Ishikawa (cell line): ENCODE results near the gene SPON2.

Experiments used
- CEBPB ChIP-seq: IDR thresholded peaks from 2 replicates; pipeline ENCODE4 v1.6.1; 2012
- CREB1 ChIP-seq: IDR thresholded peaks from 2 replicates; pipeline ENCODE4 v1.6.1; 2012; ENCODE audit warnings: low read depth
- EP300 ChIP-seq: IDR thresholded peaks from 2 replicates; pipeline ENCODE4 v1.6.1; 2012; ENCODE audit warnings: borderline replicate concordance
- FOXM1 ChIP-seq: IDR thresholded peaks from 2 replicates; pipeline ENCODE4 v1.6.1; 2012; ENCODE audit warnings: low read depth, borderline replicate concordance
- NFIC ChIP-seq: IDR thresholded peaks from 2 replicates; pipeline ENCODE4 v1.6.1; 2012
- RAD21 ChIP-seq: IDR thresholded peaks from 2 replicates; pipeline ENCODE4 v1.6.1; 2012; ENCODE audit warnings: low read depth
- TAF1 ChIP-seq: IDR thresholded peaks from 2 replicates; pipeline ENCODE4 v1.6.1; 2012; ENCODE audit warnings: low read depth, mild to moderate bottlenecking
- TEAD4 ChIP-seq: IDR thresholded peaks from 2 replicates; pipeline ENCODE4 v1.6.1; 2012
- YY1 ChIP-seq: IDR thresholded peaks from 2 replicates; pipeline ENCODE4 v1.6.1; 2012; ENCODE audit warnings: low read depth
- ZBTB7A ChIP-seq: IDR thresholded peaks from 2 replicates; pipeline ENCODE4 v1.6.1; 2012; ENCODE audit warnings: low read depth
- TF ChIP-seq, protein P1 (sequence below): IDR thresholded peaks from 2 replicates; pipeline ENCODE4 v1.6.1; 2012
- TF ChIP-seq, protein P2 (sequence below): IDR thresholded peaks from 2 replicates; pipeline ENCODE4 v1.6.1; 2012; ENCODE audit warnings: low read depth, mild to moderate bottlenecking

DNA sequence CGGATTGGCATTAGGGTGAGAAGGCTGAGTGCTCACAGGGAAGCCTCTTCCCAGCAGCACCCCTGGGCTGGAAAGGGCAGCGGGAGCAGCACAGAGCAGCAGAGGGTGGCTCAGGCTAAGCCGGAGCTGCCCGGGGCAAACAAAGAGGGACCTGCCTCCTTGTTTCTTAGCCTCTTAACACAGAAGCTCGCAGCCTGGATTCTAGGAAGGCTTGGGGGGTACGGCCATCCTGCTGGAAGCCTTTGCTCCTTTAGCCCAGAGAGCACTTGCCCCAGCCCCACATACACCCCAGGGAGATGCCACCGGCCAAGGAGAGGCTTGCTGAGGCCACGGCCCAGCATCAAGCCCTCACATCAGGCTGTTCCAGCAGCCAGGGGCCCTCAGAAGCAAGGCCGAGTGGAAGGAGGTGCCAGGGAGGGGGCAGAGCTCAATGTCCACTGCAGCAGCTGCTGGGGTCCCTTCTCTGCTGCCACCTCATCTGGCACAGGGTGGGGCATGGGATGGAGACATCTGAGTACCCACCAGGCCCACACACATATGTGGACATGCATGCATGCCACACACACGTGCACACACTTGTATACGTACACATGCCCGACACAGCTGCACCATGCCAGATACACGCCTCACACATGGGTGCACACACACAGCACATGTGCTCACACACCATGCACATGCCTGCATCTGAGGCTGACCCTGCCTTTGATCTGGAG is 20.3 kb upstream of the SPON2 start:
- no peak for TF ChIP-seq CEBPB
- TF ChIP-seq YY1: no peak
- TF ChIP-seq RAD21: no peak
- no peak for TF ChIP-seq EP300
- TF ChIP-seq, protein P1, sequence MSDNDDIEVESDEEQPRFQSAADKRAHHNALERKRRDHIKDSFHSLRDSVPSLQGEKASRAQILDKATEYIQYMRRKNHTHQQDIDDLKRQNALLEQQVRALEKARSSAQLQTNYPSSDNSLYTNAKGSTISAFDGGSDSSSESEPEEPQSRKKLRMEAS: no peak
- no peak; the same call in 1 of the 2 replicates for TF ChIP-seq NFIC
- no peak for TF ChIP-seq TAF1
- TF ChIP-seq CREB1: no peak
- TF ChIP-seq, protein P2, sequence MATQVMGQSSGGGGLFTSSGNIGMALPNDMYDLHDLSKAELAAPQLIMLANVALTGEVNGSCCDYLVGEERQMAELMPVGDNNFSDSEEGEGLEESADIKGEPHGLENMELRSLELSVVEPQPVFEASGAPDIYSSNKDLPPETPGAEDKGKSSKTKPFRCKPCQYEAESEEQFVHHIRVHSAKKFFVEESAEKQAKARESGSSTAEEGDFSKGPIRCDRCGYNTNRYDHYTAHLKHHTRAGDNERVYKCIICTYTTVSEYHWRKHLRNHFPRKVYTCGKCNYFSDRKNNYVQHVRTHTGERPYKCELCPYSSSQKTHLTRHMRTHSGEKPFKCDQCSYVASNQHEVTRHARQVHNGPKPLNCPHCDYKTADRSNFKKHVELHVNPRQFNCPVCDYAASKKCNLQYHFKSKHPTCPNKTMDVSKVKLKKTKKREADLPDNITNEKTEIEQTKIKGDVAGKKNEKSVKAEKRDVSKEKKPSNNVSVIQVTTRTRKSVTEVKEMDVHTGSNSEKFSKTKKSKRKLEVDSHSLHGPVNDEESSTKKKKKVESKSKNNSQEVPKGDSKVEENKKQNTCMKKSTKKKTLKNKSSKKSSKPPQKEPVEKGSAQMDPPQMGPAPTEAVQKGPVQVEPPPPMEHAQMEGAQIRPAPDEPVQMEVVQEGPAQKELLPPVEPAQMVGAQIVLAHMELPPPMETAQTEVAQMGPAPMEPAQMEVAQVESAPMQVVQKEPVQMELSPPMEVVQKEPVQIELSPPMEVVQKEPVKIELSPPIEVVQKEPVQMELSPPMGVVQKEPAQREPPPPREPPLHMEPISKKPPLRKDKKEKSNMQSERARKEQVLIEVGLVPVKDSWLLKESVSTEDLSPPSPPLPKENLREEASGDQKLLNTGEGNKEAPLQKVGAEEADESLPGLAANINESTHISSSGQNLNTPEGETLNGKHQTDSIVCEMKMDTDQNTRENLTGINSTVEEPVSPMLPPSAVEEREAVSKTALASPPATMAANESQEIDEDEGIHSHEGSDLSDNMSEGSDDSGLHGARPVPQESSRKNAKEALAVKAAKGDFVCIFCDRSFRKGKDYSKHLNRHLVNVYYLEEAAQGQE: no peak
- no peak for TF ChIP-seq ZBTB7A
- no peak for TF ChIP-seq FOXM1
- TF ChIP-seq TEAD4: no peak
